ENCODE data around the gene LBP. TPM values are rescaled to one million over a fixed set of nuclear protein-coding genes. Genes with fewer than 3 reads are reported as not detected.
"Not testable (repeated sequence)": the region's sequence is repeated elsewhere in the genome, so short reads cannot be mapped to it uniquely, and the experiment has no call there.

LBP gene
- total and polyA plus RNA-seq, 10 donors: 0.09 to 0.13 (median 0.11) TPM; not detected in 7

DNA sequence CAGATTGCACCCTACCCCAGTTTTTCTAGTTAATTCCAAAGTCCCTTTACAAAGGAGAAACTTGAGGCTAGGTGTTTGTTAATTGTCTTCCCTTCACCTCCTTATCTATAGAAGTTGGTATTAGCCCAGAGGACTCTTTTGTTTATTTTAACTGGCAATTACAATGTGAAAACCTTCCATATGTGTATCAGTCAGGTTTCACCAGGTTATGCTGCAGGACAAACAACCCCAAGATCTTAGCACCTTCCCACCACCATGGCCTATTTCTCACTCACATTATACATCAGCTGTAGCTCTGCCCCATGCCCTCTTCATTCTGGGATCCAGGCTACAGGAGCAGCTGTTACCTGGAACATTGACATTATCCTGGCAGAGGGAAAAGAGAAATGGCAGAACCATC, 57.7 kb downstream of the LBP start:
- TF ChIP-seq POLR2A (IDR thresholded peaks at IDR 0.05) (no peak), POLR2AphosphoS5 (IDR thresholded peaks at IDR 0.05) (no peak)
- TF ChIP-seq, protein P1, sequence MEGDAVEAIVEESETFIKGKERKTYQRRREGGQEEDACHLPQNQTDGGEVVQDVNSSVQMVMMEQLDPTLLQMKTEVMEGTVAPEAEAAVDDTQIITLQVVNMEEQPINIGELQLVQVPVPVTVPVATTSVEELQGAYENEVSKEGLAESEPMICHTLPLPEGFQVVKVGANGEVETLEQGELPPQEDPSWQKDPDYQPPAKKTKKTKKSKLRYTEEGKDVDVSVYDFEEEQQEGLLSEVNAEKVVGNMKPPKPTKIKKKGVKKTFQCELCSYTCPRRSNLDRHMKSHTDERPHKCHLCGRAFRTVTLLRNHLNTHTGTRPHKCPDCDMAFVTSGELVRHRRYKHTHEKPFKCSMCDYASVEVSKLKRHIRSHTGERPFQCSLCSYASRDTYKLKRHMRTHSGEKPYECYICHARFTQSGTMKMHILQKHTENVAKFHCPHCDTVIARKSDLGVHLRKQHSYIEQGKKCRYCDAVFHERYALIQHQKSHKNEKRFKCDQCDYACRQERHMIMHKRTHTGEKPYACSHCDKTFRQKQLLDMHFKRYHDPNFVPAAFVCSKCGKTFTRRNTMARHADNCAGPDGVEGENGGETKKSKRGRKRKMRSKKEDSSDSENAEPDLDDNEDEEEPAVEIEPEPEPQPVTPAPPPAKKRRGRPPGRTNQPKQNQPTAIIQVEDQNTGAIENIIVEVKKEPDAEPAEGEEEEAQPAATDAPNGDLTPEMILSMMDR (IDR thresholded peaks at IDR 0.05 in 8 of 11, conservative IDR thresholded peaks at IDR 0.05 in 3 of 11): no peak
- H3K4me3 ChIP-seq: no peak overlapping the region
- peaks cover 0 to 6% (median 0%) of the 10 kb centered on the region in 8 donors for H3K9me3 ChIP-seq
- H3K27me3 ChIP-seq (replicated peaks in 1 of 7): no peaks in the 10 kb centered on the region
- H3K4me1 ChIP-seq: no peaks in the 10 kb centered on the region
- no peak for DNase-seq
- intact Hi-C loops (cut with DNase I; ENCODE audit: low total_unique reads): loop anchor here (10.0 kb wide), 1 partner anchor 169 kb away; no protein-coding TSS in a partner anchor
- H3K27ac ChIP-seq: no peak overlapping the region
- peaks cover 0 to 1% (median 0%) of the 10 kb centered on the region in 6 donors for H3K36me3 ChIP-seq

DNA sequence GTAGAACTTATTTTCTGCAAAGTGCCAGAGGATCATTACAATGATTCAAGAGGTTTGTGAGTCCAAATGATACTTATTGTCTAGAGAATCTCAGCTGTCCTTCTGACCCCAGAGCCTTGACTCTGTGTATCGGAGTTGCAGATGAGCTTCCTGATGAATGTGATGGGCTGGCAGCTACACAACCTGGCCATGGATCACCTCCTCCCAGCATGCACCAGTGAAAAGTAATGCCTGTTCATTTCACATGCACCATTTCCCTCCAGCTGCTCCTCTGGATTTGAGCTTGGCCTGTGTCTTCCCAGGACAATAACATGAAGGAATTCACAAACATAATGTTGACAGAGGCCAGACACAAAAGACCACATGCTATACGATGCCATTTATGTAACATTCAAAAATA, 58.9 kb downstream of the LBP start:
- TF ChIP-seq, protein P1 (IDR thresholded peaks at IDR 0.05 in 8 of 11, conservative IDR thresholded peaks at IDR 0.05 in 3 of 11): no peak
- TF ChIP-seq POLR2A (IDR thresholded peaks at IDR 0.05) (no peak), POLR2AphosphoS5 (IDR thresholded peaks at IDR 0.05) (no peak)
- H3K9me3 ChIP-seq: peaks cover 0 to 6% (median 0%) of the 10 kb centered on the region in 8 donors
- H3K27ac ChIP-seq: no peak overlapping the region
- no peak for DNase-seq
- 62 to 90% (median 82%) methylated on average over 2 of the region's 2 CpGs for whole genome bisulfite sequencing, 5 donors
- intact Hi-C loops (cut with DNase I; ENCODE audit: low total_unique reads): loop anchor here (10.0 kb wide), 1 partner anchor 170 kb away; no protein-coding TSS in a partner anchor
- no peaks in the 10 kb centered on the region for H3K4me1 ChIP-seq
- peaks cover 0 to 9% (median 0%) of the 10 kb centered on the region in 6 donors for H3K36me3 ChIP-seq
- no peak overlapping the region for H3K4me3 ChIP-seq
- no peaks in the 10 kb centered on the region for H3K27me3 ChIP-seq (replicated peaks in 1 of 7)

GRCh38 chr20:38406476-38406875, 60.2 kb downstream of the LBP start:
- Histone ChIP-seq H3K27ac (no peak overlapping the region), H3K27me3 (replicated peaks in 1 of 7) (no peaks in the 10 kb centered on the region), H3K9me3 (peaks cover 0 to 6% (median 0%) of the 10 kb centered on the region in 8 donors), H3K4me1 (no peaks in the 10 kb centered on the region), H3K36me3 (peaks cover 0 to 22% (median 0%) of the 10 kb centered on the region in 6 donors), H3K4me3 (no peak overlapping the region)
- 86 to 92% (median 87%) methylated on average over 5 of the region's 5 CpGs for WGBS, 5 donors
- intact Hi-C loops (cut with DNase I; ENCODE audit: low total_unique reads): loop anchor here (10.0 kb wide), 1 partner anchor 172 kb away; no protein-coding TSS in a partner anchor
- TF ChIP-seq POLR2A (IDR thresholded peaks at IDR 0.05): no peak
- TF ChIP-seq, protein P1 (IDR thresholded peaks at IDR 0.05 in 8 of 11, conservative IDR thresholded peaks at IDR 0.05 in 3 of 11): no peak
- no peak for TF ChIP-seq POLR2AphosphoS5 (IDR thresholded peaks at IDR 0.05)
- DNase-seq: no peak

DNA sequence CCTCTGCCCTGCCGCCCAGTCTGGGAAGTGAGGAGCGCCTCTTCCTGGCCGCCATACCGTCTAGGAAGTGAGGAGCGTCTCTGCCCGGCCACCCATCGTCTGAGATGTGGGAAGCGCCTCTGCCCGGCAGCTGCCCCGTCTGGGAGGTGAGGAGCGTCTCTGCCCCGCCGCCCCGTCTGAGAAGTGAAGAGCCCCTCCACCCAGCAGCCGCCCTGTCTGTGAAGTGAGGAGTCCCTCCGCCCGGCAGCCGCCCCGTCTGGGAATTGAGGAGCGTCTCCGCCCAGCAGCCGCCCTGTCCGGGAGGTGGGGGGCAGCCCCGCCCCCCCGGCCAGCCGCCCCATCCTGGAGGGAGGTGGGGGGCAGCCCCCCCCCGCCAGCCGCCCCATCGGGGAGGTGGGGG, 61.0 kb downstream of the LBP start:
- no peaks in the 10 kb centered on the region for H3K4me1 ChIP-seq
- H3K36me3 ChIP-seq: peaks cover 0 to 30% (median 1%) of the 10 kb centered on the region in 6 donors
- peaks cover 0 to 6% (median 0%) of the 10 kb centered on the region in 8 donors for H3K9me3 ChIP-seq
- no peak overlapping the region for H3K27ac ChIP-seq
- intact Hi-C loops (cut with DNase I; ENCODE audit: low total_unique reads): loop anchor here (10.0 kb wide), 1 partner anchor 173 kb away; no protein-coding TSS in a partner anchor
- H3K4me3 ChIP-seq: no peak overlapping the region
- no peak for DNase-seq
- 94 to 98% (median 96%) methylated on average over 10 to 29 of the region's 29 CpGs for WGBS, 5 donors
- no peak for TF ChIP-seq POLR2A (IDR thresholded peaks at IDR 0.05)
- TF ChIP-seq POLR2AphosphoS5 (IDR thresholded peaks at IDR 0.05): no peak
- TF ChIP-seq, protein P1 (IDR thresholded peaks at IDR 0.05 in 8 of 11, conservative IDR thresholded peaks at IDR 0.05 in 3 of 11): no peak
- no peaks in the 10 kb centered on the region for H3K27me3 ChIP-seq (replicated peaks in 1 of 7)

DNA sequence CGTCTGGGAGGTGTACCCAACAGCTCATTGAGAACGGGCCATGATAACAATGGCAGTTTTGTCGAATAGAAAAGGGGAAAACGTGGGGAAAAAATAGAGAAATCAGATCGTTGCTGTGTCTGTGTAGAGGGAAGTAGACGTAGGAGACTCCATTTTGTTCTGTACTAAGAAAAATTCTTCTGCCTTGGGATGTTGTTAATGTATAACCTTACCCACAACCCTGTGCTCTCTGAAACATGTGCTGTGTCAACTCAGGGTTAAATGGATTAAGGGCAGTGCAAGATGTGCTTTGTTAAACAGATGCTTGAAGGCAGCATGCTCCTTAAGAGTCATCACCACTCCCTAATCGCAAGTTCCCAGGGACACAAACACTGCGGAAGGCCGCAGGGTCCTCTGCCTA, 61.5 kb downstream of the LBP start:
- H3K9me3 ChIP-seq; H3K27ac ChIP-seq; H3K4me3 ChIP-seq; H3K4me1 ChIP-seq; DNase-seq; H3K27me3 ChIP-seq (replicated peaks in 1 of 7): not testable (repeated sequence)
- intact Hi-C loops (cut with DNase I; ENCODE audit: low total_unique reads): loop anchor here (10.0 kb wide), 1 partner anchor 173 kb away; no protein-coding TSS in a partner anchor
- H3K36me3 ChIP-seq: peaks cover 0 to 35% (median 6%) of the 10 kb centered on the region in 6 donors
- 89 to 93% (median 90%) methylated on average over 7 to 9 of the region's 9 CpGs for WGBS, 5 donors

Data from spleen (tissue), 11 donors.